IPS-NIHi7 (cell line): ENCODE measurements around the gene TMEM171.

Experiments used
- DNase-seq: peaks from one replicate; pipeline ENCODE4 v3.0.0; 2012; ENCODE audit warnings: mixed read lengths; ENCODE audit errors: extremely low spot score

The TMEM171 gene, protein sequence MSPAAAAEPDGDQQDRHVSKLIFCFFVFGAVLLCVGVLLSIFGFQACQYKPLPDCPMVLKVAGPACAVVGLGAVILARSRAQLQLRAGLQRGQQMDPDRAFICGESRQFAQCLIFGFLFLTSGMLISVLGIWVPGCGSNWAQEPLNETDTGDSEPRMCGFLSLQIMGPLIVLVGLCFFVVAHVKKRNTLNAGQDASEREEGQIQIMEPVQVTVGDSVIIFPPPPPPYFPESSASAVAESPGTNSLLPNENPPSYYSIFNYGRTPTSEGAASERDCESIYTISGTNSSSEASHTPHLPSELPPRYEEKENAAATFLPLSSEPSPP

GRCh38 chr5:73120222-73121118 is at the start of gene TMEM171:
TSS of gene TMEM171 (plus strand) at chr5:73120575. CDS start at chr5:73123374, 2,799 bp downstream.
- peak; percentile 84 for DNase-seq

GRCh38 chr5:73081093-73081492 is 39.3 kb upstream of the TMEM171 start:
- no peak for DNase-seq

DNA sequence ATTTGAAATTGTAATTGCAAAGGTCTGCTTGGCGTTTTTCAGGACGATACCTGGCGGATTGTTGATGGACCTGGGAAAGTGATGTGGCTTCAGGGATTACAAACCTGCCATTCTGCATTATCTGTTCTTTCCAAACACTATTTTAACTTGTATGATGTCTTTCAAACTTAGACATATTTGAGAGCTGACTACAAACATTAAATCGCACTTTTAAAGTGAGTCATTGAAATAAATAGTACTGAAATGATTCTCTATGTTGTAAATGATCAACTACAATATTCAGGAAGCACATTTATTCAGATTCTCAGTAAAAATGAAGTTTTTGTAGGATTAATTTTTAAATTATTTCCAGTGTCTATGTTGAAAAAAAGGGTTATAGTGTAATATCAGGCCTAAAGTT is 32.3 kb upstream of the TMEM171 start:
- no peak for DNase-seq

DNA sequence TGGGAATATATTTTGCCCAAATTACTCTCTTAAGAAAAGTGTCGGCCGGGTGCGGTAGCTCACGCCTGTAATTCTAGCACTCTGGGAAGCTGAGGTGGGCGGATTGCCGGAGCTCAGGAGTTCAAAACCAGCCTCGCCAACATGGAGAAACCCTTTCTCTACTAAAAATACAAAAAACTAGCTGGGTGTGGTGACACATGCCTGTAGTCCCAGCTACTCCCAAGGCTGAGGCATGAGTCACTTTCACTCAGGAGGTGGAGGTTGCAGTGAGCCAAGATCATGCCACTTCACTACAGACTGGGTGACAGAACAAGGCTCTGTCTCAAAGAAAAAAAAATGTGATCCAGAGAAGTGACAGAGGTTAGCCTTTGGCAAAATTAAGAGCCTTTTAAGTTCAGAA is 26.4 kb upstream of the TMEM171 start:
- no peak for DNase-seq

- DNase-seq: no peak
Observed at GRCh38 chr5:73094415-73094814, 26.0 kb upstream of the TMEM171 start.

GRCh38 chr5:73095564-73096238 is 24.7 kb upstream of the TMEM171 start:
- no peak for DNase-seq

DNA sequence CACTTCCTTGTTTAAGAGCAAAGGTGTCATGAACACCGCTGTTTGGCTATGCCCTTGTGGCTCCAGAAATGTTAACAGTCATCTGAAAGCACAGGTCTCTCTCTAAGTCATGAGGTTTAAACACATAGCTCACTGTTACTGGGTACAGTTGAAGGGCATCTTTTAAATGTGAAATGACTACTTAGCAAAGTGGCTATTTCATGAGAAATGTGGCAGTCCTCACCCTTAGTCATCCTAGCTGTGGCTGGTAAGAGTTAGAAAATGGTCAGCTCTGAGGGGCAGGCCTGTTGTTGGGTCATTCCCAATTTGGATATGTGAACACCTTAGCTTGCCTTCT is 24.2 kb upstream of the TMEM171 start:
- DNase-seq: no peak

GRCh38 chr5:73097740-73098139 is 22.6 kb upstream of the TMEM171 start:
- DNase-seq: no peak

GRCh38 chr5:73100109-73100508 is 20.3 kb upstream of the TMEM171 start:
- no peak for DNase-seq

DNA sequence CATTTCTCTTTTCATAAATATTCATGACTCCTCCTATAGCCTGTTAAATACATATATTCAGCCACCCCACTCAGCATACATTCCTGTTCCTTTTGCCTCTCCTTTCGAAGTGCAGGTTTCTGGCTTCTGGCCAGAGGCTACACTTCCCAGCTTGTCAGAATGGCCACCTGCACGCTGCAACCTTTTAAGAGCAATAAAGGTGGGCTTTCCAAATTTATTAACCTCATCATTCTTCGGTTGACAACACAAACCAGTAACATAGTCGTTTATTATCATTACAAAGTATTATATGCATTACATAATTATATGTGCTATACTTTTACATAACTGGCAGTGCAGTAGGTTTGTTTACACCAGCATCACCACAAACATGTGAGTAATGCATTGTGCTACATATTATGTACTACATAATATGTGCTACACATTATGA is 16.5 kb upstream of the TMEM171 start:
- DNase-seq: no peak

GRCh38 chr5:73104326-73104725 is 16.0 kb upstream of the TMEM171 start:
- no peak for DNase-seq

- no peak for DNase-seq
Observed at GRCh38 chr5:73106335-73106734, 14.0 kb upstream of the TMEM171 start.

DNA sequence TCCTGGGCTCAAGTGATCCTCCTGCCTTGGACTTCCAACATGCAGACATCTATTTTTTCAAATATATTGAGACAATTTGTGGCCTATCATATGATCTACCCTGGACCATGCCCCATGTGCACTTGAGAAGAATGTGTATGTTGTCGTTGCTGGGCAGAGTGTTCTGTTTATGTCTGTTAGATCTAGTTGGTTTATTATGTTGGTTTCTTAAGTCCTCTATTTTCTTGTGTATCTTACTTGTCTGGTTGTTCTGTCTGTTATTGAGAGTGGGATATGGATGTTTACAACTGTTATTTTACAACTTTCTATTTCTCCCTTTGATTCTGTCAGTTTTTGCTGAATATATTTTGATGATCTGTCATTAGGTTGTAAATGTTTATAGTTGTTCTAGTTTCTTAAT is 10.2 kb upstream of the TMEM171 start:
- DNase-seq: no peak

DNA sequence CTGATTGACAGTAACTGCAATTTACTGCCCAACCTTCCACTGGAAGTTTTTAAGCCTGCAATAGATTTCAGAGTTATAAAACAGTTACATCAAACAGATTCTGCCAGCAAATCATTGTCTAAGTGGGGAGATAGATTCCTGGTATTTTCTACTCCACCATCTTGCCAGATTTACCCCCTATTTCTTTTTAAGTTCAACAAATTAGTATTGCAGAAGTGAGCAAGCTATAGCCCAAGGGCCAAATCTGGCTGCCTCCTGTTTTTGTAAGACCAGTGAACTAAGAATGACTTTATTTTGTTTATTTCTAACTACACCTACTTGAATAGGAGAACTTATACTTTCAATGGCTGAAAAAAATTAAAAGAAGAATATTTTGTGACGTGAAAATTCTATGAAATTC is 8.8 kb upstream of the TMEM171 start:
- DNase-seq: no peak

DNA sequence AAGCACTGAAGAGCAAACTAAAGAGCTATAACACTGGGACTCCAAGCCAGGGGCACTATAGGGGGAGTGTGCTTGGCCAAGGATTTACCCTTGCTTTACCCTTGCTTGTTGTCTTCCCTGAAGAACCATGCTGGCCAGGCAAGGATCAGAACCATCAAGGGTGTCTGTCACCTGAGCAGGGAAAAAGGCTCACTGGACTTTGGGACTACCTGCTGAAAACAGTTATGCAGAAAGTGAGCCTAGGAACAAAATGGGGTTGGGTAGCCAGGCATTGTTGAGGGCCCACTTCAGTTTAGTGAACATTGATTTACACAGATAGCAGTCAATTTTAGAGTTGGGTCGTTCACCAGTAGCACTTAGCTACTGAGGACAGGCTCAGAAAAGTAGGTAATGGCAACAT is 8.0 kb upstream of the TMEM171 start:
- no peak for DNase-seq

GRCh38 chr5:73114044-73114688 is 6.2 kb upstream of the TMEM171 start:
- DNase-seq: no peak

- no peak for DNase-seq
Observed at GRCh38 chr5:73115399-73116051, 4.8 kb upstream of the TMEM171 start.

GRCh38 chr5:73116506-73116905 is 3.9 kb upstream of the TMEM171 start:
- DNase-seq: no peak

DNA sequence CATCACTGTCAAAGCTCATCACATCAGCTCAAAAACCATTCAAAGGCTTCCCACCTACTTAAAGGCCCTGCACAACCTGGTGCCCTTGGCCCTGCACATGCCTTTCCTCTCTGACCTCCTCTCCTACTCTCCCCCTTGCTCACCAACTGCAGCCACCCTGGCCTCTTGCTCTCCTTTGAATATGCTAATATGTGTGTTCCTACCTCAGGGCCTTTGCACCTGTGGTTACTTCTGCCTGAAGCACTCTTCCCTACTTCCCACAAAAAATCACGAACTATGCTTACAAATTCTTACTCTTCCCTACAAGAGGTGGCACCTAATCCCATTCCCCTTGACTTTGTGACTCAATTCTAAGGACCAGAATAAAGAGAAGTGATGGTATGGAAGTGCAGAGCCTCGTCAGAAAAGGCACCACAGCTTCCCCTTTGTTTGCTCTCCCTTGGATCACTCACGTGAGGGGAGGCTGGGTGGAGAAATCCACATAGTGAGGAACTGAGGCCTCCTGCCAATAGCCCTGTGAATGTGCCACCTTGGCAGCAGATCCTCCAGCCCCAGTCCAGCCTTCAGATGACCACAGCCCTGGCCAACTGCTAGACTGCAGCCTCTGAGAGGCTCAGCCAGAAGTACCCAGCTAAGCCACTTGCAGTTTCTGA is 3.2 kb upstream of the TMEM171 start:
- no peak for DNase-seq

- DNase-seq: no peak
Observed at GRCh38 chr5:73118391-73118973, 1.9 kb upstream of the TMEM171 start.
